GM23248 (cell line): ENCODE results near the gene FREM1. TPM values are rescaled to one million over a fixed set of nuclear protein-coding genes. Genes with fewer than 3 reads are reported as not detected.

Source experiments
- DNase-seq: peaks from one replicate; pipeline ENCODE4 v3.0.0-alpha.2; 2015
- H2AFZ ChIP-seq: fragments of 200-600 bp; sonication (generic); 2 replicates; pipeline ENCODE4 v1.6.1; 2016; ENCODE audit warnings: antibody characterized with exemption
- H3F3A ChIP-seq: fragments of 200-600 bp; sonication (generic); 2 replicates; pipeline ENCODE4 v1.6.1; 2016; ENCODE audit warnings: mild to moderate bottlenecking, antibody characterized with exemption, mixed run types; ENCODE audit not compliant: insufficient read depth
- H3K27ac ChIP-seq: fragments of 200-600 bp; sonication (generic); 2 replicates; pipeline ENCODE4 v1.5.1; 2016; ENCODE audit warnings: mild to moderate bottlenecking
- H3K27me3 ChIP-seq: fragments of 200-600 bp; sonication (generic); replicated peaks from 2 replicates; pipeline ENCODE4 v1.6.1; 2016; ENCODE audit warnings: mild to moderate bottlenecking; ENCODE audit not compliant: insufficient read depth
- H3K36me3 ChIP-seq: fragments of 200-600 bp; sonication (generic); 2 replicates; pipeline ENCODE4 v1.6.1; 2016; ENCODE audit warnings: low read depth, mild to moderate bottlenecking
- H3K4me1 ChIP-seq: fragments of 200-600 bp; sonication (generic); 2 replicates; pipeline ENCODE4 v1.6.1; 2016; ENCODE audit warnings: mild to moderate bottlenecking; ENCODE audit not compliant: insufficient read depth
- H3K4me2 ChIP-seq: fragments of 200-600 bp; sonication (generic); one replicate; pipeline ENCODE4 v1.6.1; 2016; ENCODE audit warnings: mild to moderate bottlenecking; ENCODE audit not compliant: unreplicated experiment
- H3K4me3 ChIP-seq: fragments of 200-600 bp; sonication (generic); 2 replicates; pipeline ENCODE4 v1.5.1; 2016; ENCODE audit warnings: mild to moderate bottlenecking
- H3K79me2 ChIP-seq: fragments of 200-600 bp; sonication (generic); 2 replicates; pipeline ENCODE4 v1.6.1; 2016; ENCODE audit warnings: mild to moderate bottlenecking; ENCODE audit not compliant: insufficient read depth
- H3K9ac ChIP-seq: fragments of 200-600 bp; sonication (generic); 2 replicates; pipeline ENCODE4 v1.6.1; 2016; ENCODE audit warnings: mild to moderate bottlenecking
- H3K9me2 ChIP-seq: fragments of 200-600 bp; sonication (generic); 2 replicates; pipeline ENCODE4 v1.6.1; 2016; ENCODE audit warnings: mixed run types, mild to moderate bottlenecking, moderate library complexity; ENCODE audit not compliant: insufficient read depth
- H3K9me3 ChIP-seq: fragments of 200-600 bp; sonication (generic); one replicate; pipeline ENCODE4 v1.6.1; 2017; ENCODE audit warnings: low read depth
- H4K20me1 ChIP-seq: fragments of 200-600 bp; sonication (generic); 2 replicates; pipeline ENCODE4 v1.6.0; 2016; ENCODE audit not compliant: insufficient read depth
- EZH2 ChIP-seq: fragments of 200-600 bp; sonication (generic); IDR thresholded peaks from 2 replicates; pipeline ENCODE4 v1.6.1; 2018; ENCODE audit warnings: antibody characterized with exemption, mild to moderate bottlenecking; ENCODE audit not compliant: insufficient read depth, poor library complexity, severe bottlenecking
- EZH2phosphoT487 ChIP-seq: fragments of 200-600 bp; sonication (generic); IDR thresholded peaks from 2 replicates; pipeline ENCODE4 v1.6.1; 2018; ENCODE audit warnings: antibody characterized with exemption, moderate library complexity, mild to moderate bottlenecking, low read depth; ENCODE audit not compliant: insufficient read depth
- WGBS, 2 experiments: methylation state at CpG; one replicate each; pipeline ENCODE4 v1.1.6; 2015 to 2017; ENCODE audit warnings: low lambda C conversion rate in 2 of 2, low coverage in 1 of 2; ENCODE audit errors: missing lambda C conversion rate in 2 of 2; 5-methylcytosine and 5-hydroxymethylcytosine counted together
- in situ Hi-C: fragments of 300-500 bp; cut with MboI; formaldehyde crosslinking; loops from 2 replicates; pipeline ENCODE4 v1.15.0; 2020
- polyA plus RNA-seq: library from polyadenylated mRNA; unstranded; fragments of >200 nt; fragmentation: Nextera tagmentation; extraction: Ambion mirVana; gene quantifications from 2 replicates; pipeline ENCODE4 v1.2.1, GENCODE V29; 2016
- total RNA-seq: library from RNA; depleted of rRNA; stranded (reverse); fragments of >200 nt; shearing (Covaris generic); gene quantifications from 2 replicates; pipeline ENCODE4 v1.2.3, GENCODE V29; 2014

FREM1 gene
- total and polyA plus RNA-seq, 2 experiments from 2014 or later = 0.11 to 0.31 TPM

GRCh38 chr9:14693251-14693861 is 216.9 kb downstream of the FREM1 start, which contains the start of gene ZDHHC21:
Gene ZDHHC21, minus strand, starts transcription at chr9:14693432. Its CDS starts 19,092 bp downstream, at chr9:14674340.
- Histone ChIP-seq H3K9me2 (no peaks in the 10 kb centered on the region), H3K4me2 (peak within 1 kb of the TSS; percentile 90), H3K4me1 (peaks cover 16% of the 10 kb centered on the region), H3F3A (peaks cover 13% of the 10 kb centered on the region; the same call in 1 of the 2 replicates), H4K20me1 (no peaks in the 10 kb centered on the region), H3K4me3 (peak within 1 kb of the TSS; percentile 83), H3K36me3 (no peaks in the 10 kb centered on the region), H3K9ac (peak within 1 kb of the TSS; percentile 70), H2AFZ (peak within 1 kb of the TSS; percentile 88), H3K79me2 (peaks cover 9% of the 10 kb centered on the region; the same call in 1 of the 2 replicates), H3K9me3 (no peaks in the 10 kb centered on the region), H3K27ac (no peak within 1 kb of the TSS), H3K27me3 (peaks cover 4% of the 10 kb centered on the region; the same call in 1 of the 2 replicates)
- DNase-seq = peak; percentile 75
- 8% methylated on average over 30 to 37 of the region's 50 CpGs for WGBS, 2 experiments
- no peak for TF ChIP-seq EZH2phosphoT487
- no peak for TF ChIP-seq EZH2
- in situ Hi-C loops = no loop called here

GRCh38 chr9:14692470-14693250 is 217.6 kb downstream of the FREM1 start:
- H3K79me2 ChIP-seq = peaks cover 9% of the 10 kb centered on the region; the same call in 1 of the 2 replicates
- no peak overlapping the region for H3K27ac ChIP-seq
- H3K4me1 ChIP-seq = peaks cover 16% of the 10 kb centered on the region
- H2AFZ ChIP-seq = peak overlapping the region; percentile 88
- DNase-seq = peak; percentile 36
- WGBS, 2 experiments = 1 to 2% methylated on average over 13 to 35 of the region's 35 CpGs
- peak overlapping the region; percentile 70 for H3K9ac ChIP-seq
- H3K9me2 ChIP-seq = no peaks in the 10 kb centered on the region
- TF ChIP-seq EZH2phosphoT487 = no peak
- TF ChIP-seq EZH2 = no peak
- H3K27me3 ChIP-seq = peaks cover 4% of the 10 kb centered on the region; the same call in 1 of the 2 replicates
- peaks cover 20% of the 10 kb centered on the region; the same call in 1 of the 2 replicates for H3F3A ChIP-seq
- H3K4me3 ChIP-seq = peak overlapping the region; percentile 83
- peak overlapping the region; percentile 90 for H3K4me2 ChIP-seq
- no peaks in the 10 kb centered on the region for H3K9me3 ChIP-seq
- H4K20me1 ChIP-seq = no peaks in the 10 kb centered on the region
- in situ Hi-C loops = no loop called here
- H3K36me3 ChIP-seq = no peaks in the 10 kb centered on the region; the same call in 1 of the 2 replicates

GRCh38 chr9:14690948-14691730 is 219.1 kb downstream of the FREM1 start:
- no peaks in the 10 kb centered on the region; the same call in 1 of the 2 replicates for H3K36me3 ChIP-seq
- no peaks in the 10 kb centered on the region for H3K9me3 ChIP-seq
- H3K9me2 ChIP-seq = no peaks in the 10 kb centered on the region
- no peak overlapping the region for H3K4me3 ChIP-seq
- peak; percentile 34 for DNase-seq
- TF ChIP-seq EZH2 (no peak), EZH2phosphoT487 (no peak)
- H3K27me3 ChIP-seq = no peaks in the 10 kb centered on the region
- H3K4me1 ChIP-seq = peaks cover 27% of the 10 kb centered on the region
- H3K9ac ChIP-seq = no peak overlapping the region
- H3F3A ChIP-seq = peaks cover 32% of the 10 kb centered on the region
- H4K20me1 ChIP-seq = no peaks in the 10 kb centered on the region
- no peak overlapping the region for H3K27ac ChIP-seq
- 92 to 93% methylated on average over 7 of the region's 7 CpGs for WGBS, 2 experiments
- H3K4me2 ChIP-seq = peak overlapping the region; percentile 39
- no peak overlapping the region for H2AFZ ChIP-seq
- in situ Hi-C loops = no loop called here
- peaks cover 9% of the 10 kb centered on the region; the same call in 1 of the 2 replicates for H3K79me2 ChIP-seq

GRCh38 chr9:14687042-14687719 is 223.0 kb downstream of the FREM1 start:
- no peak overlapping the region for H3K9ac ChIP-seq
- peaks cover 5% of the 10 kb centered on the region; the same call in 1 of the 2 replicates for H3K79me2 ChIP-seq
- H3K4me3 ChIP-seq = no peak overlapping the region
- no peaks in the 10 kb centered on the region for H3K27me3 ChIP-seq
- in situ Hi-C loops = no loop called here
- no peaks in the 10 kb centered on the region; the same call in 1 of the 2 replicates for H3K36me3 ChIP-seq
- H3K4me2 ChIP-seq = no peak overlapping the region
- H3K9me2 ChIP-seq = no peaks in the 10 kb centered on the region
- H2AFZ ChIP-seq = no peak overlapping the region
- peaks cover 25% of the 10 kb centered on the region for H3F3A ChIP-seq
- no peak overlapping the region for H3K27ac ChIP-seq
- H4K20me1 ChIP-seq = no peaks in the 10 kb centered on the region
- DNase-seq = peak; percentile 80
- peaks cover 24% of the 10 kb centered on the region for H3K4me1 ChIP-seq
- 69 to 72% methylated on average over 12 of the region's 12 CpGs for WGBS, 2 experiments
- no peak for TF ChIP-seq EZH2phosphoT487
- TF ChIP-seq EZH2 = no peak
- no peaks in the 10 kb centered on the region for H3K9me3 ChIP-seq
